Activated CD4-positive, alpha-beta T cell treated with anti-CD3 and anti-CD28 coated beads for 48 hours (primary cell): Measurements from ENCODE around the gene HNRNPH1.

Experiments
- DNase-seq: peaks from one replicate; pipeline ENCODE4 v3.0.0-alpha.2; 2020

The HNRNPH1 gene

DNA sequence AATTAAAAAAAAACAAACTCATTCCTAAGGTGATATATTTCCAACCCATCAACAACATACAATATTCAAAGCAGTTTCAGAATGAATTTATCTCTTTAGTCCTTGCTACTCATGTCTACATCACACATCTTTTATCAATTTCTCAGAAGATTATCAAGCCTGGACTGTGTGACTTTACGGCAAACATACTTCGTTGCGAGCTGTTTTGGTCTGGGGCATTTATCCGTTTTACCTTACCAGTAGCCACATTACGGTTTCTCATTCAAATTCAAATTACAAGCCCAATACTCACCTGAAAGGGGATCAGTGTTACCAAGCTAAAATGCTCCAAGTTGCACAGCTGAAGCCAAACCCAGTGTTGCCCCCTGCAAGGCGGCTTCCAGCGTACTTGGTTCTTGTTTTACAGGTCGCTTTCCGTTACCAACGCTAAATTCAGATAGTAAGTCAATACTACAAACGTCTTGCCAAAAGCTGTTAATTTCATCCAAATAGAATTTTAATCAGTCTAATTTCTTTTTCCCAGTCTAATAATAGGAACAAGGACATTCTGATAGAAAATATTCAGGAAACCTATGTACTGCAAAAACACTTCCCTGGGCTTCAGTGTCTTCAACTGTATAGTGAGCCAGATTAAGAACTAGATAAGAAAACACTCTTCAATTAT, 1.8 kb downstream of the HNRNPH1 start:
- DNase-seq: no peak

DNA sequence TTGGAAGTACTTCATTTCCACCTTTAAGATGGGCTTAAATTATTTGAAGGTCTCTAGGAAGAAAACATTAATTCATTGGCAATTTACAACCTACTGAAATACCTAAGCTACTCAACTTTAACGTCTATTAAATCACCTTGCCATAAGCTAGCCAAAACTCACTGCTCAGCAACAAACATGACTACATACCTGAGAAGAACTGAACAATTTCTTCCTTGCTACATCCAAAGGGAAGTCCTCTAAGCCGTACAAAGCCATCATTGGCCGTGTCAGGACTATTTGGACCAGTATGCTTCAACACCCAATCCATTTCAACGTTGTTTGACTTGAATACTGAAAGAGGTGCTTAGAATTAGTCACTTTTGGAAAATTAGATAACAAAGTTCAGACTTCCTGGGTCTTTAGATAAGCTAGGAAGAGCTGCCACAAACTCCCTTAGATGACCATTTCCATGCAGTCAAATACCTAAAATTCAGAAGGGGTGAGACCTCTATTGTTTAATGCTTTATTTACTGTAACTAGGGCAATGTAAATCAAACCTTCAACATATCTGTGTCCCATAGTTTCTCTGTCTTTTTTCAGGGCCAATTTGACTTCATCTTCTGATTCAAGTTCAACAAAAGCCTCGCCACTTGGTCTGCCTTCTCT, 2.6 kb downstream of the HNRNPH1 start:
- DNase-seq: no peak

DNA sequence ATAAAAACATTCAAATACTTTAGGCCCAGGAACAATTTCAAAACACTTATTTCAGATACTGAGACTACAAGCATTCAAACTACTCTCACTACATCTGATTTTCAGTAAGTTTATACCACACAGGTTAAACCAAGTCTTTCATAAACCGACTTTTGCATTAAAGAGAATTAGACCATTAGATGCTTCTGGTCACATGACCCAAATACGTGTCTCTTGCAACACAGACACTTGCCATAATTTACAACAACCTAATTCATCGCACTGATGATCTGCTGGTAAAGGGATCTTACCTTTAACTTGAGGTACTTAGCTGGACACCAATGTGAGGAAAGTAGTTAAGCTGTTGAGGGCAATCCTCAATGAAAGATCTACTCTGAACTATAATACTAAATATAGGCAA, 3.2 kb downstream of the HNRNPH1 start:
- DNase-seq: no peak

- no peak for DNase-seq
These were observed 3.7 kb downstream of the HNRNPH1 start for GRCh38 chr5:179619776-179620175.

DNA sequence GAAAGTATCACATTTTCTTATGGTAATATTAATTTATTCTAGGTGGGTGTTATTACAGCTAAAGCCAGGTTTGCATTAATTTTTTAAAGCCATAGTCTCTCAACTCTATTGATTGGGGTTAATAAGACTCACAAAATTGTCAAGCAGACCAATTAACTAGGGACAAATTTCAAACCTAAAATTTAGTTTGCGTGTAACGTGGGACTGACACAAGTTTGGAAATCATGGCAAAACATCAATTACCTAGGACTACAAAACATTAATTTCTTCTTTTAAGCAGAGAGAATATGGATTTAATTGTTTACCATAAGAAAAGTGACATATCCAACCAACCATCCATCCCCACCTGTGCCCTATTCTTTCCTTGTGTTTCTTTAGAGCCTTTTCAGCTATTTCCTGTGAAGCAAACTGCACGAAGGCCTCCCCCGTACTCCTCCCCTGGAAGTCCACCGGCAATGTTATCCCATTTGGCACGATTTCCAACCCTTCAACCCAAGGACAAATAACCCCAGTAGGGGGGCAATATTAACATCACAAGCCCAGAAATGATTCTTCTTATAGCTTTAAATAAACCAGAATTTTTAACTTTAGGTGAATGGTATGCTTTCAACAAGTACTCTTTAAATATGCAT, 4.4 kb downstream of the HNRNPH1 start:
- no peak for DNase-seq

- no peak for DNase-seq
These were observed 5.5 kb downstream of the HNRNPH1 start for GRCh38 chr5:179617930-179618329.

DNA sequence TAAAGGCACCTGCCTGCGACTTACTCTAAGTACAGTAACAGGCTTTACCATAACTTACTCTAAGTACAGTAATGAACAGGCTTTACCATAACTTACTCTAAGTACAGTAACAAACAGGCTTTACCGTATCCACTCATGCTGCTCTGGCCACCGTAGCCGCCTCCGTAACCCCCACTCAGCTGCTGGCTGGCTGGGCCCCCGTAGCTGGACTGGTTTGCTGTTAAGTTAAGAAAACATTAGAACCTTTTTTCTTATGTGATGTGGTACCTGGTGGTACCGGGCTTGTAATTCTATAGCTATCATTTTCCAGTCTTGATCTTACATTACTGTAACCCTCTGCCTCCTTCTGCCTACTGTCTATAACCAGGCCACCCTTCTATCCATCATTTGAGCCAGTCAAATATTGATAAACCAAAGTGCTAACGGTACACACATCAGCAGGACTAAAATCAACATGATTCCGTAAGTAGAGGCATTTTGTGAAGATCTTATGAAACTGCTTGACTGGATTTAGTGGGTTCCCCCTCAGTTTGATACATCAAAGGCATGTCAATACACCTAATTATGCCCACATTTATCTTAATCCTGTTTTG, 7.4 kb downstream of the HNRNPH1 start:
- no peak for DNase-seq

DNA sequence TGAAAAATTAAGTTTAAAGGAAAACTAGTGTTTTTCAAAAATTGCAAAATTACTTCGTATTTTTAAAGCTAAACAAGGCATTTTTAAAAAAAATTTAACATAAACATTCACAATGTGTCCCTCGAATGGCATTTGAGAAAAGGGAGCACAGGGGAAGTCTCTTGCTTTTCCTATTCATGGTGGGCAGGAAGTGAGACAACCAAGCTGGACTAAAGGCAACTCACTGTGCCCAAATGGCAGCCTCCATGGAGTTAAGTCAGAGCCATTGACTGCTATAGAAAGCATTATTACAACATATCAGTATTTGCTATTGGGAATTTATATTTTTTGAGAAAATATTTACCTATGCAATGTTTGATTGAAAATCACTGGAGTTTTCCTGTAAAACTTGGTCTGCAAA, 8.3 kb downstream of the HNRNPH1 start:
- DNase-seq: no peak

- DNase-seq: no peak
These were observed 8.7 kb downstream of the HNRNPH1 start for GRCh38 chr5:179614745-179615144.

DNA sequence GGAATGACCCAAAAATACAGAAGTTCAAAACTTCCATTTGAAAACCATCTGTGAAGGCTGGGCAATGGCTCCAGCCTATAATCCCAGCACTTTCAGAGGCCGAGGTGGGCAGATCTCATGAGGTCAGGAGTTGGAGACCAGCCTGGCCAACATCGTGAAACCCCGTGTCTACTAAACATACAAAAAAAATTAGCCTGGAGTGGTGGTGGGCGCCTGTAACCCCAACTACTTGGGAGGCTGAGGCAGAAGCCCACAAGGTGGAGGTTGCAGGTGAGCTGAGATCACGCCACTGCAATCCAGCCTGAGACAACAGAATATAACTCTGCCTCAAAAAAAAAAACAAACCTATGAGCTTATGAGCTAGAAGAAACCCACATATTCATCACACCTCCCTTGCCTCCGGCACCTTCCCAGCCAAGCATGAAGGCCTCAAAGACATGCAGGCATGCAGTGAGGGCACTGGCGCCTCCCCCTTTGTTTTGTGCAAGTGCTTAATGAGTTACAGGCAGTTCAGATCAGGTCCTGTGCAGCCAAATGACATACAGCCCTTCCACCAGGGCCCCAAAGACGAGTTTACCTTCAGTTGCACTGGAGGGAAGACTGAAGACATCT, 9.9 kb downstream of the HNRNPH1 start:
- peak; percentile 28 for DNase-seq

GRCh38 chr5:179612577-179613459, 10.7 kb downstream of the HNRNPH1 start:
- DNase-seq: no peak

DNA sequence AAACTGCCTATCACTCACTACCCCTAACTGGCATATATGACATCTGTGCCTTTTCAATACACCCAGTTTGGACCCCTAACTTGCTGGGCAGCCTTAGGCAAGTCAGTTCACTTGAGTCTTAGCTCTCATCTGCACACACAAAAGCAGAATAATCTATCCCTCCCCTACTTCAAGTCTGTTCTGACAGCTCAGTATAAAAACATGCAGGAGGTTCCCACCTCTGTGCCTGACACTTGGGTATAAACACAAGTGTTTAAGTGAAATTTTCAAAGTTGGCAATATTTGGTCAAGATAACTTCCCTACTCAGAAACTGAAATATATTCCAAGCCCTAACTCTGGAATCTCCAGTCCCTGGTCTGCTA, 12.6 kb downstream of the HNRNPH1 start:
- DNase-seq: no peak

DNA sequence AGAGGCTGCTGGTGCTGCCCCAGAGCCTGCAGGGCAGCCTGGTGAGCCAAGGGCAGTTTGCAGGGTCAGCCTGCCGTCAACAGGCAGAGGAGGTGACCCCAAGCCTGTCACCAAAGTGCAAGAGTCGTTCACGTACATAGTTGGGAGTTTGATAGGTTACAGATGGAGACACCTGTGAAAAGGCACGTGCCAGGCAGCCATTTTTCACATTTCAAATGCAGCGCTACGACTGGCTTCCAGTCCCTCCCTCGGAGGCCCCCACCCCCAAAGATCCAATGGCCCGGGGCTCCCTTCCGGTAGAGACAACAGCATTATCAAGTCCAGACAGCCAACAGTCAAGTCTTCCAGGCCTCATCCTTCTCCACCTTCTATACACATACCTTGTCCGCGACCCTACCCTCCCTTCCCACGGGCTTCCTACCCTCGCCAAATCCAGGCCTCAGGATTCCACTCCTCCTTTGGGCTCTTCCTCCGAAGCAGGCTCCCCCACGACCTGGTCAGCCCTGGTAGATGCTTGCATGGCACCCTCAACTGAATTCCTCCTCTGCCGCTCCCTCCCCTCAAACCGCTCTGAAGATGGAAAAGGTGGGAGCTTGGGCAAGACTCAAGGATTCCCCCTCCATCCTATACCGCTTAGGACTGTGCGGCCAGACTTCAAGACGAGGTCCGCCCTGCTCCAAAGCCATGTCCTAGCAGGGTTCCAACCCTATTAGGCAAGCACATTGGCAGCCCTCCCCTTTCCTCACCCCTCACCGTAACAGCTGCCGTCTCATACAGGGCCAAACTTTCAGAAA, 13.2 kb downstream of the HNRNPH1 start:
- no peak for DNase-seq

GRCh38 chr5:179609834-179610108, 13.7 kb downstream of the HNRNPH1 start:
- no peak for DNase-seq

DNA sequence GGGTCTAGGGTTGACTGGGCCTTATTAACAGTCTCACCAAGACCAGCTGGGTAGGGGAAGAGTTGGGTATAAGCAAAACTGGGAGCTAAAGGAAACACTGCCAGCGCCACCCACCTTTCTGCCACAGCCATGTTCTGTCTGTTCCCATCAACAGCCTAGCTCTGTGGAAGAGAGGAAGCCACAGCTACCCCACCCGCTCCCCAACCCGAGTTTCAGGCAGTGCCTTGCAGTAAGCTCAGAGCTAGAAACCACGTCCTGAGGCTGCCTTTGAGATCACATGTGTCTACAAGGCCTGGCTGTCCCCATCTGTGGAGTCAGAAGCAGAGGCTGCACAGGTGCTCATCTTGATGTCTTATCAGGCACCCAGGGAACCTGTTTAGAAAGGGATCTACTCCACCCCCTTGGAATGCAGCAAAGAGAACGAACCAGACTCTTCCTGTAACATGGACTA, 15.3 kb downstream of the HNRNPH1 start:
- DNase-seq: peak; percentile 34

DNA sequence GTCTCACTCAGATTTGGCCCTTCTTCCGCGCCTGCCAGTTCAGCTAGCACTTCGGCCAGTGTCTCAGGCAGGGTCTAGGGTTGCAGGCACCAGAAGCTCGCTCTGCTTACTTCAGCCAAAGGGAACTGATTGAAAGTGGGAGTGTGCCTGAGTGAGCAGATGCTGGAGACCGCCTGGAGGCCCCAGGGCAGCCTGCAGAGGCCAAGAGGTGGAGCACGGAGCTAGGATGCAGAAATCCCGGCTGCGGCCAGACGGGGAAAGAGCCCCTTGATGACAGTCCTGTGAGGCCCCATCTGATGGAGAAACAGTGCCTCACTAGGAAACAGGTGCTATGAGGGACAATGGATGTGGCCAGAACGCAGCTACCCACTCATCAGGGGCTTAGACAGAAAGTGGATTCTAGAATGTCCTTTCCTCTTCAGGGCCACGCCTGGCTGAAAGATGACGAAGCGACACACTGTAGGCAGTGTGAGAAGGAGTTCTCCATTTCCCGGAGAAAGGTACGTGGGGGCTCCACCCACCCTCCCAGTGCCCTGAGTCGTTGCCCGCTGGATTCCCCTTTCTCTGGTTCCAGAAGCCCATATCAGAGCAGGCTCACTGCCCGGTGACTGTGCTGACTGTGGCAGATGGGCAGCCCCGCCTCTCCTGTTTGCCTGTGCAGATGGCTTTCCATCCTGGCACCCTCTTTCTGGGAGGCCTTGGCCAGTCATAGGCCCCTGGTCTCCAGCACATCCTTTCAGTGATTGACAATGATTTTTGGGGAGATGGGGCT, 16.1 kb downstream of the HNRNPH1 start:
- DNase-seq: no peak

DNA sequence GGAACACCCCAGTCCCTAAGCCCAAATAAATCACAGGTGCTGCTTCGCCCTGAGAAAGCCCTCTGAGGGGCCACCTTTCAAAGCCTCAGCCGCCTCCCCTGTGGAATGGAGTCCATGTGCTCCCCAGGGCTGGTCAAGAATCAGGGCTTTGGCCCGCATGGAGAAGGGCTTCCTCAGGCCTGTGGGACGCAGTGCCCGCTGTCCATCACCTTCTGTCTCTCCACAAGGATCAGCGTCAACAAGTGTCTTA, 16.6 kb downstream of the HNRNPH1 start:
- no peak for DNase-seq

- no peak for DNase-seq
These were observed 17.2 kb downstream of the HNRNPH1 start for GRCh38 chr5:179606071-179606909.

DNA sequence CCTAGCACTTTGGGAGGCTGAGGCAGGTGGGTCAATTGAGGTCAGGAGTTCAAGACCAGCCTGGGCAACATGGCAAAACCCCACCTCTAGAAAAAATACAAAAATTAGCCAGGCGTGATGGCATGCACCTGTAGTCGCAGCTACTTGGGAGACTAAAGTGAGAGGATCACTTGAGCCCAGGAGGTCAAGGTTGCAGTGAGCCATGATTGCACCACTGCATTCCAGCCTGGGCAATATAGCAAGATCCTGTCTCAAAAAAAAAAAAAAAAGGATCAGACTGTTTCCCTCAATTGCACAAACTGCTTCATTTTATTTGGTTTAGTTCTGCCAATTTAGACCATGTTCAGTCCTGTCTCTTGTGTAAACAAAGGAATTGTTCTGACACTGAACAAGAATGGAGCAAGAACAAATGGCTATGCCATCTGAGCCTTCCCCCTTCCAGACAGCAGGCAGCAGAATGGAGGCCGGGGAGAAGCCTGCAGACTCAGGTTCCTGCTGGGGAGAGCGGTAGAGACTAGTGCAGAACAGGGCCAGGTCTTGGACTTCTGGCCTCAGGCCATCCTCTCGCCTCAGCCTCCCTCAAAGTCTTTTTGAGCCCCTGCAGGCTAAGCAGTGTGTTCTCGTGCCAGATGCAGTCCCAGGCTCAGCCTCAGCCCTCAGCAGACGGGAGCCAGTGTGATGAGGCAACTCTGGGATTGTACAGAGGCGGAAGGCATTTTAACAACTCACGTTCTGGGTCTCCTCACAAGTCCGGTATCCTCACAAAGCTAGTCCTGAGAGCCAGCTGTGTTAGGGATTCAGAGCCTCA, 18.2 kb downstream of the HNRNPH1 start:
- no peak for DNase-seq

DNA sequence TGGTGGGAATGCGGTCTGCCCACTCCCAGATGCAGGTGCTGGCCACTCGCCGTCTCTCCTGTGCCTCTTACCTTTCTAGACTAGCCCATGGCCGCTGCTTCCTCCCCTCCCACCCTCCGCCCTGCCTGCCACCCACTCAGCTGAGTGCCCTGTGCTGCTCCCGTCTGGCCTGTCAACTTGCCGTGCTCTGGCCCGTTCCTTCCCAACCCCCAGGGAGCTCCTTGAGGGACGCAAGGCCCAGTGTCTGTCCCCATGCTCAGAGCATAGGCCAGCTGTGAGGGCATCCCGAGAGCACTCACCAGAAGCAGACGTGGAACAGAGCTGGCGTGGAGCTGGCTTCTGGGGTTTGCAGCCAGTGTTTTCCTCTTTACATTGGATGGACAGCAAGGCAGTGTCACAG, 20.2 kb downstream of the HNRNPH1 start:
- DNase-seq: no peak
